LNCAP (cell line): ENCODE measurements around the gene CNTN3.

Experiments used
- CTCF ChIP-seq: fragments of 450-650 bp; IDR thresholded peaks from 2 replicates; pipeline ENCODE4 v1.5.1; 2017; ENCODE audit warnings: mild to moderate bottlenecking

Gene CNTN3

DNA sequence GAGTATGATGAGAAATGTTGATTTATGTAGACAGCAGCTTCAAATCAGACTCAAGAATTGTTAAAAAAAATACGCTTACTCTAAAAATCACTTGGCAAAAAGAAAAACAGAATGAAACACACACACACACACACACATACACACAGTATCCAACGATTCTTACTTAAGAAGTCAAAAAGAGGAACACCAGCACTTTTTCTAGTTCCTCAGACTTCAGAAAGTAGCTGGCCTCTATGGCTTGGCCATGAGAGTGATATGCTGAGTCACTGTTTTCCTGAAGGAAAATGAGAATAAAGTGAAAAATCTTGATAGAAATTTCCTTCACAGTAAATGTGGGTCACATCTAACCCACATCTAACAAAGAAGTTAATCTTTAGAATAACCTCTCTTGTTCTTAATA lies 22.1 kb downstream of the CNTN3 start:
- no peak for TF ChIP-seq CTCF

GRCh38 chr3:74591946-74592345 lies 22.5 kb downstream of the CNTN3 start:
- no peak for TF ChIP-seq CTCF

DNA sequence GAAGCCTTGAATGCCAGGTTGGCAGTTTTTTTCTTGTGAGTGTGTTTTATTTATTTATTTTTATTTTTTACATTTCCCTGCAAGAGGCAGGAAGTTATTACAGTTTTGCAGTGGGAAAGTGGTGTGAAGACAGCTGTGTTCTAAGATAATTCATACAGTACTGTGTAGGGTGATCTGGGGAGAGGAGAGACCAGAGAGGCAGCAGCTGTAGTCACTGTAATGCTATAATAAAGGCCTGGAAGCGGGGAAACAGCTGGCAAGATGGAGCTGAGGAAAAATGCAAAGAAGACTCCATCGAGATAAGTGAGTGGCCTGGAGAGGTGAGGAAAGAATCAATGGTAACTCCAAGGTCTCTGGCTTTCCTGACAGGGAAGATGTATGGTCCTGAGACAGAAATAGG lies 23.1 kb downstream of the CNTN3 start:
- no peak for TF ChIP-seq CTCF

DNA sequence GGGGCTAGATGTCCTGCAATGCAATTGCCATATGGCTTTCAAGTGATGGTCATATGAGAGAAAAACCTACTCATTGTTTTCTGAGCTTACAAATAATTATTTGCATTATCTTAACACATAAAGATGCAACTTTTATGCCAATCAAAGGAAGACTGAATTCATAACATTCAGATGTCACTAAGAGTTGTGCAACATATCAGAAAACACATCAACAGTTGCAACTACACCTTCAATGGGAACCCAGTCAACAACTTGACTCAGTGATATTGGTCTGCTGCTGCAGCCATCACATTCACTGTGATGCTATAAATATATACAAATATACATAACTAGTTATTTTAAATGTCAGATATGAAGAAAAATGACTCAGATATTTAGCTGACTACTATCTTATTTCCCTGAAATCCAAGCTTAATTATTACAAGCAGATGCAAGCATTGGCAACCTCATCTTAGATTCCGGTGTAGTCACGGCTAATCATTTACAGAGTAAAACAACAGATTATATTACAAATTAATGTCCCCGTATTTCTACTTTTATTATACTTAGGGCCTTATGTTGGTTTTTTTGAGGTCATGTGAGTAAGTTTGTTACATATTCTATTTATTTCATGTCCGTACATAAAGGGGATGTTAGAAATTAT lies 23.7 kb downstream of the CNTN3 start:
- no peak for TF ChIP-seq CTCF

DNA sequence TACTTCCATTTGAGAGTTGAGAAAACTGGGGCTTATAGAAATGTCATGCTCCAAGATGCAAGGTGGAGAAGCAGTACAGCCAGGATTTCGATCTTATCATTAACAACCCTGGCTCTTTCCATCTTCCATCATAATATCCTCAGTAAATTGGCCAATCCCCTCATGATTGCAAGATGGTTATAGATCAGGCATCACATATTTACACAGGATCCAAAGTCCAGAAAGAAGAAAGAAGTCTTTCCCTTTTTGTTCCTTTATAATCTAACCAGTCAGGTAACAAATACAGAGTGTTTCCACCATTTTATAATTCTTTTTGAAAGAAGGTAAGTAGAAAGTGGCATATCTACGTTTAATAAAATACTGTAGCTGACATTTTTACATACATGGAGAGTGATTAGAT lies 29.7 kb downstream of the CNTN3 start:
- TF ChIP-seq CTCF: no peak

GRCh38 chr3:74582982-74583381 lies 31.5 kb downstream of the CNTN3 start:
- no peak for TF ChIP-seq CTCF

GRCh38 chr3:74575857-74576256 lies 38.6 kb downstream of the CNTN3 start:
- TF ChIP-seq CTCF: no peak

DNA sequence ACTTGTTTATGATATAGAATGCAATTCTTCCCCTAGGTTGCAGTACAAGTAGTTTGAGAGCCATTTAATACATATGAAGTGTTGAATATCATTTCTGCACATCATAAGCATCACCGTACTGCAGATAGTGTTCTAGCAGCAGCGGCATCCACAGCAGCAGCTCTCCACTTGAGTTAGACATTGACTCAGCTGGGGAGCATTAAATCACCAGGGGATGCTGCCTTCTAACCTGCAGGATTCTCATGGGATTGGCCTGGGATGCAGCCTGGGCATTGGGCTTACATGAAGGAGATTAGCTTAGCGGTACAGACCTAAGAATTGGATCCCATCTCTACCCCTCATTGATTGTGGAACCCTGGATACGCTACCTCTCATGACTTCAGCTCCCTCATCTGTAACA lies 43.3 kb downstream of the CNTN3 start:
- no peak for TF ChIP-seq CTCF
